ENCODE measurements around the gene PASK.

PASK gene

DNA sequence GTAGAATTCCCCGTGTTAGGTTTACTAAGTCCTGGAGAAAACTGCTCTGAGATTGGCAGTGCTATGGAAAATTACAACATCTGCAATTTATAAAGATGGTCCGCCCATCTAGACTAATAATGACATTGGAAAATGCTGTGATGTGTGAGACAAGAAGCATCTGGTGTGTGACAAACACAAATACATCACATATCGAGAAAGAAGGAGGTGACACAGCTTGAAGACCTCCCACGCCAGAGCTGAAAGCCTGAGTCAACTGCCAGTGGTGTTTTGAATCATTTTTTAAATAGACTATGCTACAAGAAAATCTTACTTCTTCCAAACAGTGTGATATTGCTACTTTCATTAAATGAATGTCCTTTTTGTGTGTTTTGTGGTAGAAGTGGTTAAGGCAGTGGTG lies 30.6 kb upstream of the PASK start:
- no peak for DNase-seq

DNA sequence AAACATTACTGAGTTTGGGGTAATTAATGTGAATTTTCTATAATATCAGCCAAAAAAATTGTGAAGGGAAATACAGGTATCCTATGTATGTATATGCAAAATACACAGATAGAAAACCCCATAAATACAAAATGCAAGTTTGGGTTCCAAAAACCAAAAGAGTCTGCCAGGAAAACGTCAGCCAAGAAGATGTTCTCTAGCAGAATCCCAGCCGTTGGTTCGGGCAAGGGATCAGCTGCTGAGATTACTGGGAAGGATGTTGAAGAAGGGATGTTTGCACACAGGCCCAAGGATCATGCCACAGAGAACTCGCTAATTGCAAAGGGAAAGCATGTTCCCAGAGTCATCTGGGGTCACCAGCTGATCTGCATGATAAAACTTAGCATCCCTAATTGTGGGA lies 29.7 kb upstream of the PASK start:
- no peak for DNase-seq

DNA sequence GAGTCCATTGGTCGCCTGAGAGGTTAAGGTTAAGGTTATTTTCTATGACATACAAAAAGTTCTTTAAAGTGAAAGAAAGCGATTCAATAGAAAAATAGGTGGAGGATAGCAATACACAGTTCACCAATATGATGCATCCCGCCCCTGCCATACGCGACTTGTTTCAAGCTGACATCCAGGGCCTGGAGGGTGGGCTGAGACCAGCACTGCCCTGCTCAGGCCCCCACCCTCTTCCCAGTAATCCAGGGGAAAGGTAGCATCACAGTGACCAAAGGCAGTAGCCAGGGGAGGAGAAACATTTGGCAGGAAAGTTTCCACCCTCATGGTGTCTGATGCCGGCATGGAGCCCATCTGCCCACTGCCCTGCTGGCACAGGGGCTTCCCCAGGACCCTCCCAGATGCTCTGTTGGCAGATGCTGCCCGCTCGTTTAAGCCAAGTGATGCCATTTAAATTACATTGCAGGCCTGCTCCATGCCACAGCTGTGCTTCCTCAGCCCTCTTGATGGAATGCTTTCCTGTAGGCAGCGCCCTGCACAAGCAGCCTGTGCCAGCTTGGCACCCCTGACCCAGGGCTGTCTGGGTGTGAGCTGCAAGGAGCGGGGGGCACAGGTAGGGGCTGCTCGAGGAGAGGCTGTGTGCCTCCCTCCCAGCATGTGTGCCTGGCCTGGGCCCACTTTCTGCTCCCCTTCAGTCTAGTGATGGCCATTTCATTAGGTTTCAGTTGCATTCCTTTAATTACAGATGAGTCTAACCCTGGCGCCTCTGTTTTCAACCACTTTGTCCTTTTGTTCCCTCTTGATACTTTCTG lies 28.5 kb upstream of the PASK start:
- no peak for DNase-seq

DNA sequence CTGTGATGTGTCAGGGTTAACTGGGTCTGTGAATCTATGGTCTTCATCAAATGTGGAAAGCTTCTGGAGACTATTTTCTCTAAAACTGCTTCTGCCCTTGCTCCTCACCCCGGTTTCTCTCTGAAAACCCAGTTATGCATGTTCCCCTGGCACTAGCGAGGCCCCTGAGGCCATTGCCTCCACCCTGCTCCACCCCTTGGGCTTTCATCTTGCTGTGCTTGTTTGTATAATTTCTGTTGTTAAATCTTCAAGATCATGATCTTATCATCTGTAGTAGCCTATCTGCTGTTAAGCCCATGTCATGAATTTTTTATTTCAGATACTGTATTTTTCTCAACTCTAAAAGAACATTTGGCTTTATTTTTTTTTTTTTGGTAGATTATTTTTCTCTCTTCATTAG lies 24.3 kb upstream of the PASK start:
- DNase-seq: no peak

DNA sequence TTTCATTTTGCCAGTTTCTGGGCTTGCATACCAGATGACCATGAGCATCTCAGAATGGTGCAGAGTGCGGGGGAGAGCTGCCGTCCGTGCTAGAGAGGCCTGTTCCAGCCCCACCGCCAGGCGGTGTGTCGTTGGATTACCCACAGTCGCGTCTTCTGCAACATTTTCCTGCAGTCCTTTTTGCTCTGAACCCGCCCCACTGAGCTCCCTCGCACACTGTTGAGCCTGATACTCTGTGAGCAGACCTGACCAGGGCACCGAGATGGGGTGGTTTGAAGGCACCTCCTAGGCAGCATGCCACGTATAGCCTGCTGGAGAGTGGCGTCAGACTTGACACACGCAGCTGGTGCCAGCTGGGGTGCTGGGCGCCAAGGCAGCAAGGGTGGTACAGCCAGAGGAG lies 19.1 kb upstream of the PASK start:
- DNase-seq: no peak

DNA sequence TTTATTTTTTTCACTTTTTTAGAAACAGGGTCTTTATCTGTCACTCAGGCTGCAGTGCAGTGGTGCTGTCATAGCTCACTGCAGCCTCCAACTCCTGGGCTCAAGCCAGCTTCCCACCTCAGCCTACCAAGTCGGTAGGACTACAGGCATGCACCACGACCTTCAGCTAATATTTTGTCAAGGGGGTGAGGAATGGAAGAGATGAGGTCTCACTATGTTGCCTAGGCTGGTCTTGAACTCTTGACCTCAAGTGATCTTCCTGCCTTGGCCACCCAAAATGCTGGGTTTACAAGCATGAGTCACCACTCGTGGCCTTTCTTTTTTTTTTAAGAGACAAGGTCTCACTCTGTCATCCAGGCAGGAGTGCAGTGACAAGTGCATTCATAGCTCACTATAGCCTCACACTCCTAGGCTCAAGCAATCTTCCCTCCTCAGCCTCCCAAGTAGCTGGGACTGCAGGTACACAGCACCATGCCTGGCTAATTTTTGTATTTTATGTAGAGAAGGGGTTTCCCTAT lies 14.4 kb upstream of the PASK start:
- no peak for DNase-seq

DNA sequence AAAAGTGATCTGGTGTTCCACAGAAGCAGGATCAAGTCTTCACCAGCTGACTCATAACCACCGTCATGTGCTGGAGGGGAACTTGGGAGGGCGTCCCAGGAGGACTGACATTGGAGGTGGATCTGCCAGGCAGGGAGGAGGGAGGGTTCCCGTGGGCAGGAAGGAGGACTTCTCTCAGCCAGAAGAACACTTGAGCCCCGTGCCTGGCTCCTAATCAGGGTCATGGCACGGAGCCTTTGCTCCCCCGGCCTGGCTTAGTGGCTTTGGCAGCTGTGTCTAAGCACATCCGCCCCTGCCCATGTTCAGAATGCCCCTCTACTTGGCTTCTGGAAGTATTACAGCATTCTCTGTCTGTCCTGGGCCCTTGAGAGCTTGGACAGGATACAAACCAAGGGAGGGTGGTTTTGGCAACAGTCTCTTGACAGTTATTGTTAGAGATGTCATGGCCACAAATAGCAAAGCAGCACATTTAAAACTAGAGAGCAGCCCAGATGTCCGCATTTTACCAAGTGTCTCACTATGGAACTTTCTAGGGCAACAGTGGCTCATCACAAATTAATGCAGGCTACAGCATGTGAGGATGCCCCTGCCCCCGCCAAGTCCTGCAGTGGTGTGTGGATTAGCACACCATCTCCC lies 12.5 kb upstream of the PASK start:
- DNase-seq: no peak

DNA sequence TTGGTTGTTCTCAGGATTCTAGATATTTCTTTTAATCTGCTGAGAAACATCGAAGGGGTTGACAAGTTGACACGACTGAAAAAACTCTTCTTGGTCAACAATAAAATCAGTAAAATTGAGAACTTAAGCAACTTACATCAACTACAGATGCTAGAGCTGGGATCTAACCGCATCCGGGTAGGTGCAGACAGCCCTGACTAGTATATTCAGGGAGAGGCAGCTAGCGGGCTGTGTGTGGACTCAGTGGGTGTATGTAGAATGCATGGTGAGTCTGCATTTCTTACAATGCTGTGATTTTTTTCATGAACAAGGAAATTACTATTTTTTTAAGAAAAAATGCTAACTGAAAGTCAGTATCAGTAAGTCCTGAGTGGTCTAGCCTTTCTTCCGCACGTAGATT lies 11.0 kb upstream of the PASK start:
- no peak for DNase-seq

DNA sequence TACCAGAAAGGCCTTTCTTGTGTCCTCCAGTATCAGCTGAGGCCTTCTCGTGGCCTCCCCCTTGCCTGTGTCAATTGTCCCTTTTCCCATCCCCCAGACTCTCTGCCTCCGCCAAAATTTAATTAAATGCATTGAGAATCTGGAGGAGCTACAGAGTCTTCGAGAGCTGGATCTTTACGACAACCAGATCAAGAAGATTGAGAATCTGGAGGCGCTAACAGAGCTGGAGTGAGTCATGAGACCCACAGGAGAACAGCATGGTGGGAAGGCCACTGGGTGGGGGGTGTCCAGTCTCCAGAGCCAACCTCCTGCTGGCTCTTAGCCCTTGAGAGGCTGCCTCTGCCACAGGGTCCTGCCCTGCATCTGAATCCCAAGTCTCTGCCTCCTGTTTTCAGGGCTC lies 9.8 kb upstream of the PASK start:
- no peak for DNase-seq

DNA sequence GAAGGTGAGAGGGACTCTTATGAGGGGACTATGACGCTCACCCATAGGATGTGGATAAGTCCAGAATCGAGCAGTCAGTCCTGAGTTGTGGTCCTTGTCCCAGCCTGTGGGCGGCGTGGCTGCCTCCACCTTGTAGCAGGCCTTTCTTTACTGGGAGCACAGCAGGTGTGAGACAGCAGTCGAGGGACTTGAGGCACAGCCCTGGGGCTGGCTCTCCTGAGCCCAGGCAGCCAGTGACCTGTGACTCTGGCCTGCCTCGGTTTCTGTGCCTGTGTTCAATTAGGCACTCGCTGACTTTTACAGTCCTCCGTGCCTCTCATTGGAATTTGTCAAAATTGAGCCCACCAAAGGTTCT lies 9.3 kb upstream of the PASK start:
- DNase-seq: no peak

DNA sequence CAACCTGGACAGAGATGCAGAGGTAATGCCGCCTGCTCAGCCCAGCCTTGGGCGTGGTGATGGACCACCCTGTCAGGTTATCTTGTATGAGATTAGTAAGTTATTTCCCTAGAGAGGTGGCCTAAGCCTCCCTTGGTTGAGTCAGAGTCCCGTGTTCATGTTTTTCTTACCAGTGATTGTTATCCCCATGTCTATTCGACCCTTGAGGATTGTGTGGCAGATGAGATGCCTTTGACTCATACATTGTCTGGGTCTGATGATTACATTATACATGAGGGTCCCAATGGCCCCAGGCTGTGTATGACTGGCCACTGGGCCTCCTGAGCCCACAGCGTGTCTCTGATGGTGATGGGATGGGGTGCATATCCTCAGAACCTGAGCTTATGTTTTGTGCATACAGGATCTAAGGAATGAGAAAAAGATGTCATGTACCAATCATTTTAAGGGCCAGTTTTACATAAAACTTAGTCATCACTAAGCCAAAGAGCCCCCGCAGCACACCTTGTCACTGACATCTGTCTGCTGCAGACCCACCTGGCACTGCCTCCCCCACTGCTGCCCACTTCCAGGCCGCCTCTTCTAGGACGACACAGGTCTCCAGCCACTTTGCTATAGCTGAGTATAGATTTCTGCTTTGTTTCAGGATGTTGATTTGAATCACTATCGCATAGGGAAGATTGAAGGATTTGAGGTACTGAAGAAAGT lies 8.7 kb upstream of the PASK start:
- no peak for DNase-seq

DNA sequence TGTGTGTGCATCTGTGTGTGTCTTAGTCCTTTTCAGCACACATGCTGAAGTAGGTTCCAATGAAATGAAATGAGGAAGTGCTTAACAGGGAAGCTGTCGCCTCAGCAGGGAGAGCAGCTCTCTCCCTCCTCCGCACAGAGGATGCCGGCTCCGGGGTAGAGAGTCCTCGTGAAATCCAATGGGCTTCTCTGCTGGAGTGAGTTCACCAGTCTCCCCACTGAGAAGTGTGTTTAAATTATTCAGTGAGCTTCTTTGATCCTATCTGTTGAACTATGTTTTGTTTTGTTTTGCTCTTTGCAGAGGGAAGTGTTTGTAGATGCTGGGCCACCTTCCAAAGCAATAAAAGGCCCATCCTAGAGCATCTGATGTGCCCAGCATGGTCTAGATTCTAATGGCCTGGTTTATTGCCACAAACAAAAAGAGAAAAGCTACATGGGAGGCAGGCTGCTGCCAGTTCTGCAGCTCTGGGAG lies 7.7 kb upstream of the PASK start:
- no peak for DNase-seq

DNA sequence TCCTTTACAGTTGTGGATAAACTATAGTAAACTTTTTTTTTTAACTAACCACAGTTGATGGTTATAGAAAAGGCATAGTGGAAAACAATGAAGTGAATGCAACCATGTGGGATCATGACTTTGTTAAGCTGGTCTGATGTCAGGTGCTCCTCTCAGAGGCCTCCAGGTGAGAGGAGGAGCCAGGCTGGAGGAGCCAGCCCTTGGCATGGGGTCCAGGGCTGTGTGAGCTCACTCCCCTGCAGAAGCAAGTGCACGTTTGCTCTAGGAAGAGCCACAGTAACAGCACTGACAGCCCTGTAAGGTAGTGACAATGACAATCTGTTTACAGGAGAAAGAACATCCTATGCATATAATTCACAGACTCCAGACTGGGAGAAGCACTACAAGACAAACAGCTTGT lies 6.7 kb upstream of the PASK start:
- no peak for DNase-seq

DNA sequence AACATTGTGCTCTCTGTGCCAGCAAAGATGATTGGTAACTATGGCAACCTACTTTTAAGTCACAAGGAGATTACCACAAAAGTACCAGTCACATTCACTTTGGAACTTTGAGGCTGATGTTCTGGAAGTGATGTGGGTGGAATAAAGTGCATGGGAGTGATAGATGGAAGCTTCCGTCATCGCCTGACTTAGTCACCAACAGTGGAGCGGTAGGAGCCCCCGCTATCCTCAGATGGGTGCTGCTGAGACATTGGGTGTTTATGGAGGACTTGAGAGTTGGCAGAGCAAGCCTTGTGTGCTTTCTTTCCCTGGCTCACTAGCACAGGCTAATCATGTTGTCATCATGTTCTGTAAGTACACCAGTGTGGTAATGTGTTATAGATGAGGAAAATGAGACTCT lies 5.6 kb upstream of the PASK start:
- no peak for DNase-seq

DNA sequence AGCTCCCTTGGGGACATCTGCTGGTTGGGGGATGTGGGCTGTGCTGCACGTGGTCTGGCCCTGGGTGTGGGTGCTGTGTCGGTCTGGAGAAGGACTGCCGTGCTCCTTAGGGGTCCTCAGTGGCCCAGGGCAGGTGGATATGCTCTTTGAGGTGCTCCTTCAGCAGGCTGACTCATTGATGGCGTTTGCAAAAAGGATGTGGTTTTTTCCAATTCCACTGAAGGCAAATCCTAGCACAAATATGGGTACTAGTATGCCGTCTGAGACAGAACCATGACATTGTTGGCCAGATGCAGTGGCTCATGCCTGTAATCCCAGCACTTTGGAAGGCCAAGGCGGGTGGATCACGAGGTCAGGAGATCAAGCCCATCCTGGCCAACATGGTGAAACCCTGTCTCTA lies 4.3 kb upstream of the PASK start:
- DNase-seq: no peak

DNA sequence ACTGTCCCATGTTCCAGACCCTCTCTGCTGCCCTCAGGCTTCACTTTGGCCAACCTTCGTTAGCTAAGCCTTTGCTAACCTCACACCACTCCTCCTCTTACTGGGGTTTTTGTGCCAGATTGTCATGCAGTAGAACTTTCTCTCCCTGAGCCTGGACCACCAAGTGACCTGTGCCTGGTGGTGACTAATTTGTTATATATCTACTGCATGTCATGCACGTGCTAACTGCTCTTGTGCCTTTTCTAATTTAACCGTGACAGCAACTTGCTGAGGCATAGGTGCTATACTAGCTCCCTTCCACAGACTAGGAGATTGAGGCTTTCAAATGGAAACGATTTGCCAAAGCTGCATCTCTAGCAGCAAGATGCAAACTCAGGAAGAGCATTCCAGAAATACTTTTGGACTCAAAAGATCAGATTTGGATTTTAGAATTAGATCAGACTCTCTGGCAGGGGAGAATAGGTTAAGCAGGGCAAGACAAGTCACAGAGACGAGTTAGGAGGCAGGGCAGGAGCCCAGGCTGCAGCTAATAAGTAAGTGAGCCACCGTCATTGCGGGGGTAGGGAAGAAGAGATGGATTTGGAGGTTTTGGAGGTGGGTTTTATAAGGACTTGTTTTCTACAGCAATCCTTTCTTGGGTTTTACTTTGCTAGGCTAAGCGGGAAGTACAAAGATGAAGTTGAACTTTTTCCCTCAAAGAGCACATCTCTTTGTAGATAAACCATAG lies 2.8 kb upstream of the PASK start:
- no peak for DNase-seq

DNA sequence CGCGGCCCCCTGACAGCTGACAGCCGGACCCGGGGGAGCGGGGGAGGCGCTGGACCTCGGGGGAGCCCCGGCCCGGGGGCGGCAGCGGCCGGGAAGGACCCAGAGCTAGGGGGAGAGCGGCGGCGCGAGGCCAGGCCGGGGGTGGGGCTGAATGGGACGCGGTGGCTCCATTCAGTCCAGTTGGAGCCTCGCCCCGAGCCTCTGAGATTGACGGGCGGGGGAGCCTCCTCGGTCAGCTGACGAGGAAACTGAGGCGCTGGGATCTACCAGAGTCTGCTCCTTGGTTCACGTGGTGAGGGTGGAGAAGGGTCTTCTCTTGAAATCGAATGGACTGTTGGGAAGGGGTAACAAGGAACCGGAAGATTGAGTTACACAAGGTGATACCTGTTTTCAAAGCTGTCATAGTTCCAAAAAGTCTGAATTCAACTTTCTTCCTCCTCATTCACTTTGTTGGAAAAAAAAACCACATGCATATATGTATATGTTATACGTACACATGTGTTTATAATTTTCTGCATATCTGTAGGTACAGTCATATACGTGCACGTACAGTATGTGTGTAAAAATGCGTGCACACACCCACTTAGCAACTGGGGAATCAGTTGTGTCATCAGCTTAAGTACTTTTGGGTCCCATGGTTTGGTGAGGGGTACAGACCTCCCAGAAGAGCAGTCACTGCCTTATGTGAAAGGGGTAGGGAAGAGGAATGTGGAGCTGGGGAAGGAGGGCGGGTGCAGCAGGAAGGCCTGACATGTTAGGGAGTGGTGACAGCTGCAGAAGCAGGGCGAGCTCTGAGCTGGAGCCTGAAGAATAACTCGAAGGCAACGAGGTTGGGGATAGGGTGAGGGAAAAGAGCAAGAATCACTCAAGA lies 1.6 kb upstream of the PASK start:
- DNase-seq: no peak

DNA sequence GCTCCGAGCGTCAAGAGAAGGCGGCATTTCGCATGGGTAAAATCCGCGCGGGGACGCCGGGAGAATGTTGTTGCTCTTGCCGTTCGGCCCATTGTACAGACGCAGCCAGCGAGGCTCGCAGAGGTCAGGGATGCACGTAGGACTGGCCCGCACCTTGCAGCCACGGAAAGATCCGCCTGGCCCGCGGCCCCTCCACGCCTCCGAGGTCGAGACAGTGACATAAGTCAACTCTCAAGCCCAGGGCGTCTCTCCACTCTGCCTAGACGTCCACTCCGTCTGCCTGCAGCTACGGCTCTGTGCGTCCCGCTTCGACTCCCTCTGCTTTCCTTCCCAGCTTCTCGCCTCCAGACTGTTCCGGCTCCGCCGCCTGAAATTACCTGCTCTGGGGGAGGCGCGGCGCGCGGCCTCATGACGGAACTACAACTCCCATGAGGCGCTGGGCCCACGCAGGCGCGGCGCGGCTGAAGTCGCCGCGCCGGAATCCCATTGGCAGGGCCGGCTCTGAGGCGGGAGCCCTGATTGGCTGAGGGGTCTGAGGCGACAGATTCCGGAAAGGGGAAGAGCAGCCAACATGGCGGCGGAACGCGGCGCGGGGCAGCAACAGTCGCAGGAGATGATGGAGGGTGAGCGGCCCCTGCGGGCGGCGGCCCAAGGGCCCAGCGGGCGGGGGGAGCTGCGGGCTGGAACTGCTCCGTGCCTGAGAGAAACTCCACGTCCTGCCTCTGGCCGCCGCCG lies 820 bp upstream of the PASK start, which contains the start of gene PPP1R7:
Gene PPP1R7, plus strand, starts transcription at position 543 of the 735 bp plus-strand sequence. Its CDS starts 29 bp downstream, at position 572.
- DNase-seq: peak; percentile 58

DNA sequence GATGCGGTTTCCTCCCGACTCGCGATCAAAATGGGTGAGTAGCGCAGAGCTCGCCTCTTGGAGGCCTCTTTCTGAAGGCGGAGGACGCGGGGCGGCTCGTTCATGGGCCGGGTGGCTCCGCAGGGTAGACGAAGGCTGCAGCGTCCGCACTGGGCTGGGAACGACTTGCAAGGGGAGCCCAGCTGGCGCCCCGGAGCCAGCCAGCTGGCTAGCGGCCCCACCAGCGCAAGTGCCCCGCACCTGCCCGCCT lies 328 bp upstream of the PASK start:
- DNase-seq: no peak

DNA sequence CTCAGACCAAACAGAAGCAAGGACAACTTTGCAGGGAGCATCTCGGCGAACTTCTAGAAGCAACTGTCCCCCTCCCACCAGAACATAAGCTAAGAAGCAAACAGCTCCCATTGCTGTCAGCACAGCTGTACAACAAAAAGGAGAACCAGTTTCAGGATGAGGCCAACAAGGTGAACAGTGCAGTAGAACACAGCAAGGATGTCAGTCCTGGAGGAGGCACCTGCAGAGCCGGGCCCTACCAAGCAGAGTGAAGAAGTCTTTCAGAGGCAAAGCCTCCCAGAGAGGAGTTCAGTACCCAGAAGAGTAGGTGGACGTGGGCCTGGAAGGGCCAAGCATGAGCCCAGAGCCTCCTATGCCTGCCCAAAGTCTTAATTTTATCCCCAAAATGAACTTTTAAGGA lies 1.0 kb downstream of the PASK start:
- DNase-seq: no peak

DNA sequence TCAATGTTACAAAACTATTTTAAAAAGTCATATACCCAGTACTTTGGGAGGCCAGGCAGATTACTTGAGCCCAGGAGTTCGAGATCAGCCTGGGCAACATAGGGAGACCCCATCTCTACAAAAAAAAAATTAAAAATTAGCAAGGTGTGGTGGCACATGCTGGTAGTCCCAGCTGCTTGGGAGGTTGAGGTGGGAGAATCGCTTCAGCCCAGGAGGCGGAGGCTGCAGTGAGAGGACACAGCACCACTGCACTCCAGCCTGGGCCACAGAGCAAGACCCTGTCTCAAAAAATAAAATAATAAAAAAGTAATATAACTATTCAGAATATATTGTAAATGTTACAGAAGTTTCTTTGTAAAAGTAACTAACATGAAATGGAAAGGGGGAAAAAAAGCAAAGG lies 1.9 kb downstream of the PASK start:
- no peak for DNase-seq

DNA sequence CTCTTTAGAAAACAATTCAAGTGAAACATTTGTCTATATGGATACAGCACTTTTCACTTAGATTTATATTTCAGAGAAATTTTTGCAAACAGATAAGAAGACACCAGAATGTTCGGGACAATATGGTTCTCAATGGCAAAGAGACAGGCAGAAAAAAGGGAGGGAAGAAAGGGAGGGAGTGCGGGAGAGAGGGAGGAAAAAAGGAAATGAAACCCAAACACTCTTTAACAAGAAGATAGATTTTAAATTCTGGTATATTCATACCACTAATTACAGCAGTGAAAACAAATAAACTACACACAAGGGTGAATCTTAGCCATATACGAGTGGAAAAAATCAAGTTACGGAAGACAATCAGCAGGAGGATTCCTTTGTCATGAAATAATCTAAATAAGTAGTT lies 3.0 kb downstream of the PASK start:
- no peak for DNase-seq

Data from NCI-H524 treated with DMSO at 0.1 percent for 48 hours (cell line).